Lung (tissue), 12 donors: ENCODE measurements around the gene LSMEM2. TPM values are rescaled to one million over a fixed set of nuclear protein-coding genes. Genes with fewer than 3 reads are reported as not detected.

Experiments
- ATAC-seq: fragments of 200-7000 bp; cut with Tn5 transposase; one replicate; pipeline ENCODE4 v1.9.1; 2020; ENCODE audit warnings: moderate number of reproducible peaks; ENCODE audit not compliant: insufficient read depth, low FRiP score
- DNase-seq, 3 donors: peaks; one replicate each; pipeline ENCODE4 v3.0.0-alpha.2; 2013 to 2017
- H3K27ac ChIP-seq, 2 donors: one replicate each; pipeline ENCODE4 v1.5.1; 2013; ENCODE audit warnings: mild to moderate bottlenecking in 2 of 2, moderate library complexity in 2 of 2, control low read depth in 1 of 2, inconsistent platforms in 1 of 2, low read depth in 1 of 2, low read length in 1 of 2
- H3K27me3 ChIP-seq, 3 donors: one replicate each; pipeline ENCODE4 v1.5.1; 2013; ENCODE audit warnings: low read length in 2 of 3; ENCODE audit not compliant: control insufficient read depth in 3 of 3, insufficient read depth in 3 of 3
- H3K36me3 ChIP-seq, 4 donors: one replicate each; pipeline ENCODE4 v1.5.1; 2013; ENCODE audit warnings: low read length in 4 of 4, mild to moderate bottlenecking in 1 of 4, moderate library complexity in 1 of 4; ENCODE audit not compliant: control insufficient read depth in 4 of 4, insufficient read depth in 4 of 4
- H3K4me1 ChIP-seq, 5 donors: one replicate each; pipeline ENCODE4 v1.5.1; 2013; ENCODE audit warnings: low read length in 5 of 5, mild to moderate bottlenecking in 2 of 5, moderate library complexity in 1 of 5; ENCODE audit not compliant: control insufficient read depth in 5 of 5, insufficient read depth in 5 of 5
- H3K4me3 ChIP-seq: one replicate; pipeline ENCODE4 v1.5.1; 2013; ENCODE audit warnings: mild to moderate bottlenecking, control low read depth, moderate library complexity
- H3K9ac ChIP-seq, 2 donors: one replicate each; pipeline ENCODE4 v1.5.1; 2013; ENCODE audit warnings: low read length in 2 of 2, control low read depth in 1 of 2; ENCODE audit not compliant: insufficient read depth in 1 of 2
- H3K9me3 ChIP-seq, 4 donors: one replicate each; pipeline ENCODE4 v1.5.1; 2013; ENCODE audit warnings: low read length in 3 of 4, mild to moderate bottlenecking in 1 of 4, moderate library complexity in 1 of 4; ENCODE audit not compliant: control insufficient read depth in 4 of 4, insufficient read depth in 3 of 4
- WGBS, 2 donors: extraction: QIAGEN DNeasy Blood & Tissue Kit; methylation state at CpG; one replicate each; pipeline ENCODE4 v1.1.7; 2013; 5-methylcytosine and 5-hydroxymethylcytosine counted together
- polyA plus RNA-seq, 2 donors: library from polyadenylated mRNA; stranded (reverse); fragments of 200-250 nt; gene quantifications; one replicate each; pipeline ENCODE4 v1.2.1, GENCODE V29; 2013
- total RNA-seq, 2 donors: library from RNA; depleted of rRNA in 1 of 2; stranded (reverse); fragments of >200 nt in 1 of 2; gene quantifications; one replicate each; pipeline ENCODE4 v1.2.1, GENCODE V29; 2014 to 2021
- TF ChIP-seq, protein P1 (sequence below): IDR thresholded peaks from 2 replicates; pipeline ENCODE4 v1.5.1; 2012; ENCODE audit warnings: mild to moderate bottlenecking; ENCODE audit errors: control extremely low read depth, extremely low read depth
- donor health status: control.
- donor health status: control.
- donor health status: Bipolar disorder and iron deficiency.
- donor health status: healthy.
- donor health status: DM: yes; HTN: yes; CAD: no.

The LSMEM2 gene
- total and polyA plus RNA-seq, 4 donors: 0.10 to 0.49 (median 0.12) TPM; not detected in 1

GRCh38 chr3:50249457-50249856, 29.4 kb upstream of the LSMEM2 start:
- Histone ChIP-seq H3K27ac (peak overlapping the region; percentile 51 to 89), H3K9ac (no peak overlapping the region), H3K27me3 (no peaks in the 10 kb centered on the region), H3K4me3 (no peak overlapping the region), H3K36me3 (peaks cover 0 to 41% (median 13%) of the 10 kb centered on the region in 4 donors), H3K9me3 (no peaks in the 10 kb centered on the region), H3K4me1 (peaks cover 0 to 64% (median 14%) of the 10 kb centered on the region in 5 donors)
- TF ChIP-seq, protein P1, sequence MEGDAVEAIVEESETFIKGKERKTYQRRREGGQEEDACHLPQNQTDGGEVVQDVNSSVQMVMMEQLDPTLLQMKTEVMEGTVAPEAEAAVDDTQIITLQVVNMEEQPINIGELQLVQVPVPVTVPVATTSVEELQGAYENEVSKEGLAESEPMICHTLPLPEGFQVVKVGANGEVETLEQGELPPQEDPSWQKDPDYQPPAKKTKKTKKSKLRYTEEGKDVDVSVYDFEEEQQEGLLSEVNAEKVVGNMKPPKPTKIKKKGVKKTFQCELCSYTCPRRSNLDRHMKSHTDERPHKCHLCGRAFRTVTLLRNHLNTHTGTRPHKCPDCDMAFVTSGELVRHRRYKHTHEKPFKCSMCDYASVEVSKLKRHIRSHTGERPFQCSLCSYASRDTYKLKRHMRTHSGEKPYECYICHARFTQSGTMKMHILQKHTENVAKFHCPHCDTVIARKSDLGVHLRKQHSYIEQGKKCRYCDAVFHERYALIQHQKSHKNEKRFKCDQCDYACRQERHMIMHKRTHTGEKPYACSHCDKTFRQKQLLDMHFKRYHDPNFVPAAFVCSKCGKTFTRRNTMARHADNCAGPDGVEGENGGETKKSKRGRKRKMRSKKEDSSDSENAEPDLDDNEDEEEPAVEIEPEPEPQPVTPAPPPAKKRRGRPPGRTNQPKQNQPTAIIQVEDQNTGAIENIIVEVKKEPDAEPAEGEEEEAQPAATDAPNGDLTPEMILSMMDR: no peak
- DNase-seq (no peak), ATAC-seq (no peak)
- WGBS, 2 donors: 82 to 93% methylated on average over 5 of the region's 5 CpGs

- no peak for DNase-seq
- TF ChIP-seq, protein P1: no peak
- H3K27me3 ChIP-seq: no peaks in the 10 kb centered on the region
- 90 to 96% methylated on average over 4 of the region's 4 CpGs for WGBS, 2 donors
- ATAC-seq: no peak
- H3K36me3 ChIP-seq: peaks cover 0 to 49% (median 18%) of the 10 kb centered on the region in 4 donors
- peak overlapping the region; percentile 21 to 78 for H3K27ac ChIP-seq
- peaks cover 0 to 66% (median 11%) of the 10 kb centered on the region in 5 donors for H3K4me1 ChIP-seq
- H3K9ac ChIP-seq: no peak overlapping the region
- no peak overlapping the region for H3K4me3 ChIP-seq
- no peaks in the 10 kb centered on the region for H3K9me3 ChIP-seq
These were observed 28.4 kb upstream of the LSMEM2 start for GRCh38 chr3:50250514-50250913.

GRCh38 chr3:50251220-50251619, 27.7 kb upstream of the LSMEM2 start:
- TF ChIP-seq, protein P1: no peak
- Histone ChIP-seq H3K4me3 (no peak overlapping the region), H3K9ac (no peak overlapping the region), H3K27me3 (no peaks in the 10 kb centered on the region), H3K36me3 (peaks cover 3 to 54% (median 20%) of the 10 kb centered on the region in 4 donors), H3K27ac (peak overlapping the region; percentile 37 to 43), H3K4me1 (peaks cover 0 to 61% (median 6%) of the 10 kb centered on the region in 5 donors), H3K9me3 (no peaks in the 10 kb centered on the region)
- WGBS, 2 donors: 79 to 88% methylated on average over 8 of the region's 8 CpGs
- DNase-seq (no peak), ATAC-seq (no peak)

GRCh38 chr3:50254577-50255250, 24.2 kb upstream of the LSMEM2 start:
- TF ChIP-seq, protein P1: no peak
- peak; percentile 33 for ATAC-seq
- Histone ChIP-seq H3K9me3 (peaks cover 0 to 4% (median 0%) of the 10 kb centered on the region in 4 donors), H3K4me3 (no peak overlapping the region), H3K36me3 (peaks cover 19 to 72% (median 40%) of the 10 kb centered on the region in 4 donors), H3K4me1 (peaks cover 0 to 46% (median 4%) of the 10 kb centered on the region in 5 donors), H3K27ac (peak overlapping the region; percentile 80 to 93), H3K27me3 (no peaks in the 10 kb centered on the region), H3K9ac (no peak overlapping the region)
- 64 to 71% methylated on average over 6 to 8 of the region's 8 CpGs for whole genome bisulfite sequencing, 2 donors
- peak in 1 of 3 donors; percentile 46 for DNase-seq
